HG02852 (cell line): ENCODE measurements around the gene MATCAP1.

ENCODE experiments used
- ATAC-seq: cut with Tn5 transposase; IDR thresholded peaks from one replicate; pipeline ENCODE4 v1.9.1; 2021; ENCODE audit warnings: mild to moderate bottlenecking, moderate library complexity; ENCODE audit not compliant: unreplicated experiment

MATCAP1 gene

GRCh38 chr16:67208154-67208896, 24.6 kb upstream of the MATCAP1 start:
- no peak for ATAC-seq

- ATAC-seq: no peak
These were observed 23.7 kb upstream of the MATCAP1 start for GRCh38 chr16:67207249-67208091.

- ATAC-seq: no peak
These were observed 23.1 kb upstream of the MATCAP1 start for GRCh38 chr16:67206838-67207248.

GRCh38 chr16:67206129-67206837, 22.5 kb upstream of the MATCAP1 start:
- ATAC-seq: no peak

GRCh38 chr16:67204076-67204475, 20.3 kb upstream of the MATCAP1 start:
- no peak for ATAC-seq

- no peak for ATAC-seq
These were observed 19.3 kb upstream of the MATCAP1 start for GRCh38 chr16:67202956-67203493.

- ATAC-seq: no peak
These were observed 18.7 kb upstream of the MATCAP1 start for GRCh38 chr16:67202426-67202825.

- ATAC-seq: no peak
These were observed 17.9 kb upstream of the MATCAP1 start for GRCh38 chr16:67201411-67202345.

- ATAC-seq: no peak
These were observed 16.7 kb upstream of the MATCAP1 start for GRCh38 chr16:67200491-67200890.

- ATAC-seq: no peak
These were observed 16.0 kb upstream of the MATCAP1 start for GRCh38 chr16:67199808-67200198.

GRCh38 chr16:67199011-67199807, 15.4 kb upstream of the MATCAP1 start, which contains the start of gene ELMO3:
Gene ELMO3 (plus strand): TSS chr16:67199131. CDS start chr16:67199327, 196 bp downstream.
- no peak for ATAC-seq

- ATAC-seq: no peak
These were observed 14.5 kb upstream of the MATCAP1 start for GRCh38 chr16:67198238-67198734.

- ATAC-seq: no peak
These were observed 13.9 kb upstream of the MATCAP1 start for GRCh38 chr16:67197704-67198103.

- ATAC-seq: no peak
These were observed 13.1 kb upstream of the MATCAP1 start for GRCh38 chr16:67196881-67197280.

- ATAC-seq: no peak
These were observed 11.9 kb upstream of the MATCAP1 start for GRCh38 chr16:67195676-67196075.

- no peak for ATAC-seq
These were observed 10.5 kb upstream of the MATCAP1 start for GRCh38 chr16:67194260-67194659.

- ATAC-seq: no peak
These were observed 9.8 kb upstream of the MATCAP1 start for GRCh38 chr16:67193536-67193935.

GRCh38 chr16:67192781-67193361, 9.1 kb upstream of the MATCAP1 start:
- ATAC-seq: no peak
